Stimulated activated CD8-positive, alpha-beta memory T cell treated with anti-CD3 and anti-CD28 coated beads, Interleukin-4, amount 100 ng/mL, for 48 hours (primary cell): Measurements from ENCODE around the gene COQ10B.
"Not testable (repeated sequence)": the region's sequence is repeated elsewhere in the genome, so short reads cannot be mapped to it uniquely, and the experiment has no call there.

Source experiments
- DNase-seq: peaks from one replicate; pipeline ENCODE4 v3.0.0-alpha.2; 2020

COQ10B gene

GRCh38 chr2:197453123-197453913, at the start of gene COQ10B:
TSS of gene COQ10B (plus strand) at chr2:197453552. CDS start at chr2:197453561, 9 bp downstream.
- DNase-seq, result peak; percentile 98

- no peak for DNase-seq
Measured at GRCh38 chr2:197405582-197405981, 47.8 kb upstream of the COQ10B start.

- no peak for DNase-seq
Measured at GRCh38 chr2:197414039-197414438, 39.3 kb upstream of the COQ10B start.

- no peak for DNase-seq
Measured at GRCh38 chr2:197414515-197414914, 38.8 kb upstream of the COQ10B start.

GRCh38 chr2:197416268-197416667, 37.1 kb upstream of the COQ10B start:
- DNase-seq, result no peak

GRCh38 chr2:197419438-197419837, 33.9 kb upstream of the COQ10B start:
- DNase-seq, result no peak

GRCh38 chr2:197423307-197423706, 30.0 kb upstream of the COQ10B start:
- no peak for DNase-seq

GRCh38 chr2:197425550-197425949, 27.8 kb upstream of the COQ10B start:
- DNase-seq, result no peak

GRCh38 chr2:197426723-197427603, 26.4 kb upstream of the COQ10B start:
- no peak for DNase-seq

- no peak for DNase-seq
Measured at GRCh38 chr2:197427986-197428385, 25.4 kb upstream of the COQ10B start.

- no peak for DNase-seq
Measured at GRCh38 chr2:197431858-197432257, 21.5 kb upstream of the COQ10B start.

GRCh38 chr2:197432527-197432926, 20.8 kb upstream of the COQ10B start:
- DNase-seq, result not testable (repeated sequence)

- no peak for DNase-seq
Measured at GRCh38 chr2:197433780-197434438, 19.4 kb upstream of the COQ10B start.

GRCh38 chr2:197434541-197435513, 18.5 kb upstream of the COQ10B start, which contains the start of gene SF3B1:
TSS of gene SF3B1 (minus strand) at chr2:197435028. CDS start at chr2:197434999, 29 bp downstream.
- DNase-seq, result peak; percentile 99

GRCh38 chr2:197435598-197436420, 17.5 kb upstream of the COQ10B start:
- no peak for DNase-seq

GRCh38 chr2:197437380-197437779, 16.0 kb upstream of the COQ10B start:
- DNase-seq, result no peak

GRCh38 chr2:197442857-197443256, 10.5 kb upstream of the COQ10B start:
- no peak for DNase-seq

- DNase-seq, result no peak
Measured at GRCh38 chr2:197445746-197446145, 7.6 kb upstream of the COQ10B start.

GRCh38 chr2:197446844-197447243, 6.5 kb upstream of the COQ10B start:
- DNase-seq, result no peak

- no peak for DNase-seq
Measured at GRCh38 chr2:197450465-197450864, 2.9 kb upstream of the COQ10B start.

GRCh38 chr2:197450935-197451358, 2.4 kb upstream of the COQ10B start:
- not testable (repeated sequence) for DNase-seq
